Measurements from ENCODE around the gene ZNF766. TPM values are rescaled to one million over a fixed set of nuclear protein-coding genes. Genes with fewer than 3 reads are reported as not detected.

The ZNF766 gene
- total and polyA plus RNA-seq, 9 of the 15 experiments (the other 6 are each of a cell fraction or from before 2014, with no cell fraction given): 6.7 to 23.0 (median 11.2) TPM

DNA sequence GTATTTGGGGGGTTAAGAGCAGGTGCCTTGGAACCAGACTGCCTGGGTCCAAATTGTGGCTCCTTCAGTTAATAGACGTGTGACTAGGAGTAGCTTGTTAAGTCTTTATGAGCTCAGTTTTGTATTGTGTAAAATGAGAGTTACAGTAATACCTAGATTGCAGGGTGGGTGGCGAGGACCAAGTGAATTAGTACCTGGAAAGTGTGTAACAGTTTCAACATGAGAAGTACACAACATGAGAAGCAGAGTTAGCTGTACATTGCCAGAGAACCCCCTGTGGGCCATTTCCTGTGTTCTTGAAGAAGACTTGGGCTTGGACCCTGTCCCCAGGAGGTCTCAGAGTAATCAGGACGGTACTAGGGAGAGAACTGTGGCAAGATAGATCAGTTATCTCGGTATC, 42.7 kb upstream of the ZNF766 start:
- Histone ChIP-seq H4K20me1 (replicated peaks; ENCODE audit: control insufficient read depth, insufficient read depth, low read length) (no peaks in the 10 kb centered on the region), H3K27me3 (ENCODE audit: control insufficient read depth in 2 of 2, insufficient read depth in 2 of 2, low read length in 2 of 2) (no peaks in the 10 kb centered on the region), H3K27ac (ENCODE audit: extremely low read depth, low read depth, low read length) (no peak overlapping the region), H2AFZ (ENCODE audit: low read depth, low read length) (no peak overlapping the region), H3K4me2 (ENCODE audit: insufficient read depth, low read length) (no peak overlapping the region), H3K4me1 (replicated peaks in 1 of 2; ENCODE audit: control insufficient read depth in 2 of 2, insufficient read depth in 2 of 2, low read length in 2 of 2) (no peaks in the 10 kb centered on the region), H3K9me1 (ENCODE audit: control insufficient read depth, insufficient read depth, low read length) (no peaks in the 10 kb centered on the region), H3K9me3 (replicated peaks; ENCODE audit: control insufficient read depth, insufficient read depth, low read depth, low read length) (no peaks in the 10 kb centered on the region), H3K36me3 (ENCODE audit: control insufficient read depth, insufficient read depth, low read length) (peaks cover 66% of the 10 kb centered on the region), H3K4me3 (no peak overlapping the region), H3K9ac (ENCODE audit: insufficient read depth in 1 of 2, low read depth in 2 of 2, low read length in 2 of 2) (no peak overlapping the region), H3K79me2 (ENCODE audit: control insufficient read depth, insufficient read depth, low read length) (no peaks in the 10 kb centered on the region)
- intact Hi-C loops (cut with micrococcal nuclease): no loop called here
- FAIRE-seq (no peak), DNase-seq (ENCODE audit: extremely low read depth in 1 of 4, low spot score in 3 of 4) (no peak), ATAC-seq (no peak)
- TF ChIP-seq RHOXF2B (CRISPR knock-in tag; conservative IDR thresholded peaks at IDR 0.05) (no peak), ETV1 (tag; conservative IDR thresholded peaks at IDR 0.05; ENCODE audit: low read depth) (no peak), ATF1 (CRISPR knock-in tag; IDR thresholded peaks at IDR 0.05) (no peak), ATF1 (tag; IDR thresholded peaks at IDR 0.05) (no peak), POLR3A (IDR thresholded peaks at IDR 0.05; ENCODE audit: borderline replicate concordance, extremely low read depth, insufficient read depth, insufficient read length) (no peak)
- TF ChIP-seq, protein P1, sequence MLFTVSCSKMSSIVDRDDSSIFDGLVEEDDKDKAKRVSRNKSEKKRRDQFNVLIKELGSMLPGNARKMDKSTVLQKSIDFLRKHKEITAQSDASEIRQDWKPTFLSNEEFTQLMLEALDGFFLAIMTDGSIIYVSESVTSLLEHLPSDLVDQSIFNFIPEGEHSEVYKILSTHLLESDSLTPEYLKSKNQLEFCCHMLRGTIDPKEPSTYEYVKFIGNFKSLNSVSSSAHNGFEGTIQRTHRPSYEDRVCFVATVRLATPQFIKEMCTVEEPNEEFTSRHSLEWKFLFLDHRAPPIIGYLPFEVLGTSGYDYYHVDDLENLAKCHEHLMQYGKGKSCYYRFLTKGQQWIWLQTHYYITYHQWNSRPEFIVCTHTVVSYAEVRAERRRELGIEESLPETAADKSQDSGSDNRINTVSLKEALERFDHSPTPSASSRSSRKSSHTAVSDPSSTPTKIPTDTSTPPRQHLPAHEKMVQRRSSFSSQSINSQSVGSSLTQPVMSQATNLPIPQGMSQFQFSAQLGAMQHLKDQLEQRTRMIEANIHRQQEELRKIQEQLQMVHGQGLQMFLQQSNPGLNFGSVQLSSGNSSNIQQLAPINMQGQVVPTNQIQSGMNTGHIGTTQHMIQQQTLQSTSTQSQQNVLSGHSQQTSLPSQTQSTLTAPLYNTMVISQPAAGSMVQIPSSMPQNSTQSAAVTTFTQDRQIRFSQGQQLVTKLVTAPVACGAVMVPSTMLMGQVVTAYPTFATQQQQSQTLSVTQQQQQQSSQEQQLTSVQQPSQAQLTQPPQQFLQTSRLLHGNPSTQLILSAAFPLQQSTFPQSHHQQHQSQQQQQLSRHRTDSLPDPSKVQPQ (CRISPR knock-in tag; IDR thresholded peaks at IDR 0.05; ENCODE audit: borderline replicate concordance): no peak
- 93% methylated on average over 4 of the region's 4 CpGs for WGBS (ENCODE audit: insufficient coverage, low coverage, missing lambda C conversion rate)
- ChIA-PET POLR2A (interaction anchor here (1.0 kb wide), 1 partner anchor 9 kb away, joined by 3 read pairs; no protein-coding TSS in a partner anchor), CTCF (ENCODE audit: low intra/inter-chr PET ratio) (no interaction called here)
- no TSS peak for BruUV-seq (replicated peaks)
- in situ Hi-C loops (cut with MboI): no loop called here
